Stimulated activated CD4-positive, alpha-beta T cell treated with anti-CD3 and anti-CD28 coated beads, Interleukin-1b, Interleukin-23, amount 100 ng/mL, for 24 hours (primary cell): ENCODE measurements around the gene SOS1.
"Not testable (repeated sequence)": the region's sequence is repeated elsewhere in the genome, so short reads cannot be mapped to it uniquely, and the experiment has no call there.

Experiments
- DNase-seq, 4 experiments: peaks; one replicate each; pipeline ENCODE4 v3.0.0-alpha.2; 2020; ENCODE audit warnings: low read depth in 4 of 4, low spot score in 1 of 4

Gene SOS1

GRCh38 chr2:38977047-38977446 lies 143.8 kb downstream of the SOS1 start:
- DNase-seq, result no peak

GRCh38 chr2:38975042-38975441 lies 145.8 kb downstream of the SOS1 start:
- DNase-seq, result no peak

GRCh38 chr2:38973266-38973665 lies 147.6 kb downstream of the SOS1 start:
- no peak for DNase-seq

GRCh38 chr2:38971377-38971776 lies 149.5 kb downstream of the SOS1 start:
- DNase-seq, result no peak

- DNase-seq, result no peak
These were observed 152.8 kb downstream of the SOS1 start for GRCh38 chr2:38968021-38968420.

GRCh38 chr2:38966678-38967077 lies 154.2 kb downstream of the SOS1 start:
- DNase-seq, result no peak

GRCh38 chr2:38966006-38966405 lies 154.8 kb downstream of the SOS1 start:
- no peak for DNase-seq

- DNase-seq, result no peak
These were observed 160.1 kb downstream of the SOS1 start for GRCh38 chr2:38960609-38961320.

GRCh38 chr2:38959938-38960608 lies 160.8 kb downstream of the SOS1 start:
- DNase-seq, result peak; percentile 12 to 61 (median 34)

GRCh38 chr2:38959466-38959865 lies 161.4 kb downstream of the SOS1 start:
- DNase-seq, result no peak

GRCh38 chr2:38957972-38958371 lies 162.9 kb downstream of the SOS1 start:
- DNase-seq, result no peak

GRCh38 chr2:38951766-38952165 lies 169.1 kb downstream of the SOS1 start:
- no peak for DNase-seq

- no peak for DNase-seq
These were observed 171.9 kb downstream of the SOS1 start for GRCh38 chr2:38948995-38949394.

- DNase-seq, result no peak
These were observed 172.4 kb downstream of the SOS1 start for GRCh38 chr2:38948387-38948882.

GRCh38 chr2:38947241-38948239 lies 173.3 kb downstream of the SOS1 start:
- DNase-seq, result peak; percentile 13 to 60 (median 45)

- DNase-seq, result no peak
These were observed 174.9 kb downstream of the SOS1 start for GRCh38 chr2:38945911-38946310.

GRCh38 chr2:38945372-38945771 lies 175.5 kb downstream of the SOS1 start:
- DNase-seq, result no peak

- no peak for DNase-seq
These were observed 177.1 kb downstream of the SOS1 start for GRCh38 chr2:38943784-38944183.

- no peak for DNase-seq
These were observed 180.1 kb downstream of the SOS1 start for GRCh38 chr2:38940746-38941145.

- DNase-seq, result no peak
These were observed 183.3 kb downstream of the SOS1 start for GRCh38 chr2:38937548-38937947.

- not testable (repeated sequence) for DNase-seq
These were observed 184.3 kb downstream of the SOS1 start for GRCh38 chr2:38936516-38936915.
